Mesothelial cell of epicardium (in vitro differentiated cells): ENCODE data around the gene KIAA0930. TPM values are rescaled to one million over a fixed set of nuclear protein-coding genes. Genes with fewer than 3 reads are reported as not detected.

ENCODE experiments used
- DNase-seq, 2 experiments: peaks; one replicate each; pipeline ENCODE4 v3.0.0; 2021; ENCODE audit warnings: low spot score in 2 of 2; ENCODE audit not compliant: unreplicated experiment in 2 of 2
- H3K27ac Mint-ChIP-seq: 2 replicates; pipeline ENCODE4 v1.8.0; 2021; ENCODE audit warnings: mixed read lengths
- H3K27me3 Mint-ChIP-seq: 2 replicates; pipeline ENCODE4 v1.8.0; 2021; ENCODE audit warnings: low read depth, mixed read lengths
- H3K36me3 Mint-ChIP-seq: 2 replicates; pipeline ENCODE4 v1.8.0; 2021; ENCODE audit warnings: mixed read lengths
- H3K4me1 Mint-ChIP-seq: 2 replicates; pipeline ENCODE4 v1.8.0; 2021; ENCODE audit warnings: mixed read lengths
- H3K4me3 Mint-ChIP-seq: 2 replicates; pipeline ENCODE4 v1.8.0; 2021; ENCODE audit warnings: mild to moderate bottlenecking, moderate library complexity, mixed read lengths
- H3K9me3 Mint-ChIP-seq: 2 replicates; pipeline ENCODE4 v1.8.0; 2021; ENCODE audit warnings: mixed read lengths
- CTCF ChIP-seq: fragments of 200-600 bp; sonication (generic); IDR thresholded peaks from one replicate; pipeline ENCODE4 v1.5.0; 2021; ENCODE audit warnings: antibody characterized with exemption; ENCODE audit not compliant: unreplicated experiment
- total RNA-seq: library from RNA; stranded (reverse); gene quantifications from 3 replicates; pipeline ENCODE4 v1.2.1, GENCODE V29; 2021

Gene KIAA0930
- 31.1 to 32.1 TPM (median 31.4 TPM) in 3 replicates for total RNA-seq

GRCh38 chr22:45240810-45241631, at the start of gene KIAA0930:
KIAA0930 (minus strand) TSS chr22:45240894; CDS start chr22:45240703, 191 bp downstream.
- Mint-ChIP-seq H3K9me3 (no peaks in the 10 kb centered on the region), H3K27me3 (no peaks in the 10 kb centered on the region), H3K36me3 (no peaks in the 10 kb centered on the region), H3K4me1 (peaks cover 19% of the 10 kb centered on the region), H3K27ac (peak within 1 kb of the TSS; percentile 48), H3K4me3 (peak within 1 kb of the TSS; percentile 83)
- TF ChIP-seq CTCF = no peak
- peak; percentile 65 to 69 for DNase-seq

GRCh38 chr22:45286854-45287551, 46.3 kb upstream of the KIAA0930 start:
- Mint-ChIP-seq H3K4me1 (peaks cover 6% of the 10 kb centered on the region), H3K27me3 (peaks cover 35% of the 10 kb centered on the region), H3K27ac (no peak overlapping the region), H3K9me3 (no peaks in the 10 kb centered on the region), H3K4me3 (no peak overlapping the region), H3K36me3 (no peaks in the 10 kb centered on the region)
- no peak for DNase-seq
- no peak for TF ChIP-seq CTCF

GRCh38 chr22:45285263-45286058, 44.8 kb upstream of the KIAA0930 start:
- peak overlapping the region; percentile 52 for H3K4me3 Mint-ChIP-seq
- H3K36me3 Mint-ChIP-seq = no peaks in the 10 kb centered on the region
- TF ChIP-seq CTCF = no peak
- H3K4me1 Mint-ChIP-seq = peaks cover 10% of the 10 kb centered on the region
- H3K27ac Mint-ChIP-seq = no peak overlapping the region
- H3K27me3 Mint-ChIP-seq = peaks cover 40% of the 10 kb centered on the region
- DNase-seq = no peak
- no peaks in the 10 kb centered on the region for H3K9me3 Mint-ChIP-seq

GRCh38 chr22:45284705-45285262, 44.1 kb upstream of the KIAA0930 start, which contains the start of gene UPK3A:
UPK3A (plus strand) TSS chr22:45284949; CDS start chr22:45285014, 65 bp downstream.
- Mint-ChIP-seq H3K27me3 (peaks cover 40% of the 10 kb centered on the region), H3K4me3 (peak within 1 kb of the TSS; percentile 52), H3K4me1 (peaks cover 10% of the 10 kb centered on the region), H3K36me3 (no peaks in the 10 kb centered on the region), H3K9me3 (no peaks in the 10 kb centered on the region), H3K27ac (no peak within 1 kb of the TSS)
- peak; percentile 46 to 73 for DNase-seq
- no peak for TF ChIP-seq CTCF

GRCh38 chr22:45281010-45281409, 40.3 kb upstream of the KIAA0930 start:
- H3K27me3 Mint-ChIP-seq = peaks cover 33% of the 10 kb centered on the region
- H3K9me3 Mint-ChIP-seq = no peaks in the 10 kb centered on the region
- H3K27ac Mint-ChIP-seq = no peak overlapping the region
- no peak overlapping the region for H3K4me3 Mint-ChIP-seq
- peaks cover 10% of the 10 kb centered on the region for H3K4me1 Mint-ChIP-seq
- H3K36me3 Mint-ChIP-seq = no peaks in the 10 kb centered on the region
- no peak for DNase-seq
- no peak for TF ChIP-seq CTCF
